Keratinocyte (primary cell): Measurements from ENCODE around the gene NEUROD2.

ENCODE experiments used
- CTCF ChIP-seq, 3 experiments: IDR thresholded peaks in 1 of 3; conservative IDR thresholded peaks in 1 of 3; optimal IDR thresholded peaks in 1 of 3; 2 replicates in 2 of 3; 3 replicates in 1 of 3; pipeline versions ENCODE3 to v1.5.1; 2011; ENCODE audit warnings: low read length in 3 of 3, mild to moderate bottlenecking in 3 of 3, moderate library complexity in 2 of 3, control low read depth in 1 of 3, inconsistent platforms in 1 of 3; ENCODE audit not compliant: insufficient read depth in 2 of 3; ENCODE audit errors: extremely low read depth in 1 of 3
- EZH2 ChIP-seq: IDR thresholded peaks from one replicate; pipeline ENCODE4 v1.6.1; 2012; ENCODE audit warnings: inconsistent platforms, mild to moderate bottlenecking, low read length, moderate library complexity

GRCh38 chr17:39641883-39642282 is 34.2 kb upstream of the NEUROD2 start:
- no peak for TF ChIP-seq EZH2
- TF ChIP-seq CTCF (optimal IDR thresholded peaks at IDR 0.05 in 1 of 3, IDR thresholded peaks at IDR 0.05 in 1 of 3, conservative IDR thresholded peaks at IDR 0.05 in 1 of 3; ENCODE audit: extremely low read depth in 1 of 3, insufficient read depth in 2 of 3, low read length in 3 of 3), result no peak
